T-cell (primary cell): ENCODE data around the gene RACK1. TPM values are rescaled to one million over a fixed set of nuclear protein-coding genes. Genes with fewer than 3 reads are reported as not detected.
A peak's percentile ranks its signal among the peaks of the same experiment; 100 is the strongest.
"Not testable (repeated sequence)": the region's sequence is repeated elsewhere in the genome, so short reads cannot be mapped to it uniquely, and the experiment has no call there.

Source experiments
- ATAC-seq, 4 experiments: fragments of 200-7000 bp in 3 of 4; fragments of 150-1000 bp in 1 of 4; cut with Tn5 transposase; replicated peaks in 1 of 4; 1 replicate in 3 of 4; 2 replicates in 1 of 4; pipeline ENCODE4 v1.10.0; 2021; ENCODE audit warnings: moderate library complexity in 3 of 4, mild to moderate bottlenecking in 2 of 4, moderate number of reproducible peaks in 1 of 4
- CTCF ChIA-PET, 2 donors: fragments of 300-600 bp; sonication (Branson Sonifier 250); formaldehyde crosslinking; loops; one replicate each; lab custom pipeline; 2022; ENCODE audit warnings: antibody characterized with exemption in 2 of 2; lab: Charles Lee
- POLR2A ChIA-PET, 2 donors: fragments of 300-600 bp; sonication (Branson Sonifier 250); formaldehyde crosslinking; loops; one replicate each; lab custom pipeline; 2022; ENCODE audit warnings: antibody characterized with exemption in 2 of 2; lab: Charles Lee
- DNase-seq, 35 experiments: peaks; one replicate each; pipeline versions ENCODE4 v3.0.0 to v3.0.0-alpha.2; 2013 to 2023
- H3K27ac ChIP-seq: one replicate; pipeline ENCODE4 v1.5.1; 2013; ENCODE audit warnings: low read length
- H3K27me3 ChIP-seq, 2 experiments: replicated peaks in 1 of 2; 1 replicate in 1 of 2; 2 replicates in 1 of 2; pipeline versions ENCODE4 v1.6.1 to v1.7.0; 2013; ENCODE audit warnings: low read length in 1 of 2, mixed read lengths in 1 of 2; ENCODE audit not compliant: control insufficient read depth in 2 of 2, insufficient read depth in 2 of 2; ENCODE audit errors: extremely low read depth in 1 of 2
- H3K36me3 ChIP-seq, 2 donors: 1 replicate in 1 of 2; 2 replicates in 1 of 2; pipeline versions ENCODE4 v1.6.1 to v1.7.0; 2013; ENCODE audit warnings: low read length in 1 of 2; ENCODE audit not compliant: control insufficient read depth in 2 of 2, insufficient read depth in 1 of 2; ENCODE audit errors: extremely low read depth in 1 of 2
- H3K4me1 ChIP-seq, 2 experiments: 1 replicate in 1 of 2; 2 replicates in 1 of 2; pipeline versions ENCODE4 v1.6.1 to v1.7.0; 2013; ENCODE audit warnings: low read length in 2 of 2, mixed read lengths in 1 of 2; ENCODE audit not compliant: insufficient read depth in 2 of 2, control insufficient read depth in 1 of 2; ENCODE audit errors: extremely low read depth in 1 of 2
- H3K4me3 ChIP-seq, 2 donors: 1 replicate in 1 of 2; 2 replicates in 1 of 2; pipeline versions ENCODE4 v1.5.1 to v1.7.0; 2013; ENCODE audit warnings: mild to moderate bottlenecking in 2 of 2, low read length in 1 of 2, moderate library complexity in 1 of 2; ENCODE audit not compliant: control insufficient read depth in 1 of 2; ENCODE audit errors: extremely low read depth in 1 of 2
- H3K9me3 ChIP-seq: 2 replicates; pipeline ENCODE4 v1.7.0; 2013
- H3K27ac Mint-ChIP-seq, 2 donors: one replicate each; pipeline ENCODE4 v1.8.0; 2020 to 2021; ENCODE audit warnings: mild to moderate bottlenecking in 2 of 2, mixed read lengths in 2 of 2
- H3K27me3 Mint-ChIP-seq, 2 donors: one replicate each; pipeline ENCODE4 v1.8.0; 2021 to 2022; ENCODE audit warnings: mixed read lengths in 2 of 2
- H3K36me3 Mint-ChIP-seq: one replicate; pipeline ENCODE4 v1.8.0; 2021; ENCODE audit warnings: mixed read lengths
- H3K4me1 Mint-ChIP-seq, 3 donors: one replicate each; pipeline ENCODE4 v1.8.0; 2020 to 2022; ENCODE audit warnings: mixed read lengths in 3 of 3, mild to moderate bottlenecking in 1 of 3
- H3K4me3 Mint-ChIP-seq, 3 donors: one replicate each; pipeline ENCODE4 v1.8.0; 2020 to 2022; ENCODE audit warnings: mild to moderate bottlenecking in 3 of 3, mixed read lengths in 3 of 3, moderate library complexity in 3 of 3
- H3K9me3 Mint-ChIP-seq, 3 donors: one replicate each; pipeline ENCODE4 v1.8.0; 2020 to 2022; ENCODE audit warnings: mixed read lengths in 3 of 3
- WGBS: methylation state at CpG from one replicate; pipeline ENCODE4 v1.1.5; 2013; ENCODE audit warnings: missing lambda C conversion rate; ENCODE audit not compliant: insufficient coverage; 5-methylcytosine and 5-hydroxymethylcytosine counted together
- total RNA-seq, 35 experiments: library from RNA in 6 of 35; stranded (reverse) in 6 of 35; fragments of 120-200 nt in 1 of 35; gene quantifications; one replicate each; pipeline versions ENCODE4 v1.2.1 to v1.2.4 and lab custom pipeline; 2013 to 2026

The RACK1 gene
- 1,000 to 10,000 TPM; 2,132 to 2,437 (median 2,230) TPM for total RNA-seq
- 3,885 TPM for total RNA-seq (2013)
- total RNA-seq (lab: John Stamatoyannopoulos, UW): 1,229 to 2,275 (median 1,543) reads per million in 29 experiments

DNA sequence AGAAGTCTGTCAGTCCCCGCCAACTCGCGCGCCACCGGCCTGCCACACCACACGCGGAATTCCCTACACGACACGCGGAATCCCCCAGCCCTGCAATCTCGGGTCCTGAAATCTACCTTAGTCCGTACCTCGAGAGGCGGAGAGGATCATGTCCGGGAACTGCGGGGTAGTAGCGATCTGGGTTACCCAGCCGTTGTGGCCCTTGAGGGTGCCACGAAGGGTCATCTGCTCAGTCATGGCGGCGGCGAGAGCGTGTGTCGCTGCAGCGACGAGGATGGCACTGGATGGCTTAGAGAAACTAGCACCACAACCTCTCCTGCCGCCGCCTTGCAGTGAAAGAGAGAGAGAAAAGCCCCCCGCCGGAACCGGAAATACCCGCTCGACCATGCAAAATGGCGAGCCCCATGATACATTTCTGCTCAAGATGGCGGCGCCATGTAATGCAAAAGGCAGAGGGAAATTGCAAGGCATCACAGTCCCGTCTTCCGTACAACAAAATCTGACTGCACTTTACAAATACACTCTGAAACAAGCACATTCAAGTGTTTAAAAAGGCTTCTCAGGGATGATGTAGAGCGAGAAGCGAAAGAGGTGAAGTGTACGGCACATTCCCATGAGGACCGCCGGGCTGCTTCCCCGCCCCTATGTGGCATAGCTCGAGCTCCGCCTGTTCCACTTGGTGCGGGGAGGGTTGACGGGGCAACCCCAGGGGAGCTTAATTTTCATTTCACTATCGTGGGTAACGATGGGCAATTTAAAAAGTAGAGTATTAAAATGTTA lies at the start of gene RACK1:
RACK1 (minus strand) TSS at position 343 of the 780 bp plus-strand sequence; CDS start at position 237, 106 bp downstream.
- CTCF ChIA-PET: interaction anchor here in 1 of 2 donors (0.9 to 1.8 kb wide), 7 partner anchors 11 to 59 kb away, joined by 3 to 8 read pairs (median 6); partner anchors contain the start of gene TRIM41
- peak within 1 kb of the TSS; percentile 91 to 99 (median 91) for H3K4me3 Mint-ChIP-seq
- POLR2A ChIA-PET: interaction anchor here in 1 of 2 donors (0.6 kb wide), 2 partner anchors 18 to 21 kb away, joined by 3 to 4 read pairs; partner anchors contain the start of genes TRIM41 and TRIM52
- under 1% methylated on average over 34 of the region's 50 CpGs for WGBS
- peak; percentile 82 to 92 (median 88) for DNase-seq
- peaks cover 66 to 80% (median 76%) of the 10 kb centered on the region in 3 donors for H3K4me1 Mint-ChIP-seq
- peak; percentile 72 to 80 (median 76) for ATAC-seq
- Histone ChIP-seq H3K36me3 (peaks cover 9 to 42% of the 10 kb centered on the region in 2 donors), H3K4me3 (peak within 1 kb of the TSS; percentile 96), H3K27me3 (no peaks in the 10 kb centered on the region), H3K4me1 (peaks cover 34 to 82% of the 10 kb centered on the region in 2 experiments), H3K27ac (peak within 1 kb of the TSS; percentile 95), H3K9me3 (no peaks in the 10 kb centered on the region)
- H3K27ac Mint-ChIP-seq: peak within 1 kb of the TSS; percentile 95 to 99
- H3K9me3 Mint-ChIP-seq: no peaks in the 10 kb centered on the region
- H3K27me3 Mint-ChIP-seq: no peaks in the 10 kb centered on the region
- H3K36me3 Mint-ChIP-seq: peaks cover 26% of the 10 kb centered on the region

DNA sequence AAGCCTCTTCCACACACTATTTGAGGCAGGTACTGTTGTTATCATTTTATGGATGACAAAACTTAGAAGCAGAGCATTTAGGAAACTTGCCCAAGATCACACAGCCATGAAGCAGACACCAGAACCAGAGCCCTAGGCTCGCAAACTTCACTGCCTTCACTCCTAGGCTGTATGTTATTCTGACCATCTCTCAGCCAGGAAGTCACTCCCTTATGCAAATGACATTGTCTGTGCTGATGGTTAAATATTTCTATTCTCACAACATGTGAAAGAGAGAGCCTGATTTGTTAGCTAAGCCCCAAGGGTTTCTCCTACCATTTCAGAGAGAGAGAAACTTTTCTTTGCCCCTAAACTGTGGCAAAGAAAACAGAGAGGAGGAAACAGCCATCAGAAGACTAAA lies 43.6 kb upstream of the RACK1 start:
- H3K4me3 ChIP-seq, H3K27me3 Mint-ChIP-seq, H3K4me1 Mint-ChIP-seq, H3K9me3 ChIP-seq, H3K27ac ChIP-seq, H3K27ac Mint-ChIP-seq, H3K27me3 ChIP-seq, H3K4me1 ChIP-seq, H3K9me3 Mint-ChIP-seq, DNase-seq, H3K4me3 Mint-ChIP-seq, CTCF ChIA-PET, H3K36me3 Mint-ChIP-seq, H3K36me3 ChIP-seq, ATAC-seq, POLR2A ChIA-PET: not testable (repeated sequence)
- no CpG with 5 or more reads among the region's 1 CpG for WGBS

DNA sequence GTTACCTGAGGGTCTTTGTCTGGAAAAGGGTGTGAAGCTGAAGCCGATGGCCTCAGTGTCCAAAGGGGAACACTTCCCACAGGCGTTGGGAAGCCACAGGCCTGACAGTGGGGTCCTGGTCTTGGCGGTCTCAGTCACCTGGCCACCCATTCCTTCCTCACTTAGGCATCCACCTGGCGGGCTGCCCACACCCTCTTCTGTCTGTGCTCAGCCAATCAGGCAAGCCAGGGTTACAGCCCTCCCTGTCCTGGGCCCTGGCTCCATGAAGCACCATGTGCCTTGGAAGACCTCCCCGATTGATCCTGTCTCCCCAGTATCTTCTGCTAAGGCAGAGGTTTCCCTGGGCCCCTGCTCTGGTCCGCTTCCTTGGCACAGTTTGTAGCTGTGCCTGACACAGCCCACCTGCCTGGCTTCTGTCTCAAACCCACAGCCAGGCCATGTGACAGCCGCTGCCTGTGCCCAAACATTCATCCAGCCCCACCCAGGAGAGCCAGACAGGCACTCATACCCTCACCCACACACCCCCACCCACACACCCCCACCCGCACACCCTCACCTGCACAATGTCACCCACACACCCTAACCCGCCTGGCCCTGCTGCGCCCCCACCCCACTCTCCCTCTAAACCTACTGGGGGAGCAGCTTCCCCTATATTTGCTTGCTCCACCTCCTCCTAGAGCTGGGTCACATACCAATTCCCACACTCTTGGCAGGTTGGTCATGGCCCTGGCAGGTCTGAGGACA lies 42.4 kb upstream of the RACK1 start:
- 87% methylated on average over 7 of the region's 10 CpGs for WGBS
- H3K27ac ChIP-seq, ATAC-seq: not testable (repeated sequence)

DNA sequence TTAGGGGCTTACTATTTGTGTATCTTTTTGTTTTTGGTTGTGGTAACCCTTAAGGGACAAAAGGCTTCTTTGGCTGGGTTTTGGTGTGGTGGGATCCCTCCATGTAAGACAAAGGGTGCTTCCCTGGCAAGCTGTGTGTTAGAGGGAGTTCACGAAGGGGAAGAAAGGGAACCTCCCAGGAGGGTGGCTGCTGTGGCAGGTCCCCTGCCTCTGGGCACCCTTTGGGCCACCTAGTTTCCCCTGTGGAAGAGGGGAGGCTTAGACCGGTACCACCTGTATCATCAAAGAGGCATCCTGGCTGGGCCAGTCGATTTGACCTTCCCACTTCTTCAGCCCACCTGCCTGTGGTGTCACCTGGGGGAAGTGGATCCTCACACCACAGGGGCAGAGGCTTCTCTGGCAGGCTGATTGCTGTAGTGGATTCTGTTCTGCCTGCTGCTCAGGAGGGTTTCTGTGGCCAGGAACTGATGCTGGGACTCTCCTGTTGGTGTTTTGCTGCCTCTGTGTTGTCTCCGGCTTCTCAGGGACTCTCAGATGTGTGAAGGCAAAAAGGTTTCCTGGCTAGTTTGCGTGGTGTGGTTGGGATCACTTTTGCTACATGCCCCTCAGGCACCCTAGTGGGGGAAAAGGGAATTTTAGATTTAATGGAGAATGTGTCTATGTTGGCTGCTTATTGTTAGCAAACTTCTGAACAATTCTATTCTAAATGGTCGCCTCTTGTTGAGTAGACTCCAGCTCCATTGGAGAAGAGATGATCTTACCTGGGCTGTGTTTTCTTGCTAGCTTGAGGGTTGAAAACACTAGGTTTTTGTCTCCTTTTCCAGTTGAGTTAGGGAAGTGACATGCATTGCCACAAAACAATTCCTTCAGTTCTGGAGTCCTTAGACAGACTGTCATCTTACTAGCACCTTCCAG lies 40.4 kb upstream of the RACK1 start:
- ATAC-seq, H3K27ac Mint-ChIP-seq, H3K36me3 Mint-ChIP-seq, POLR2A ChIA-PET, H3K27ac ChIP-seq, H3K4me1 Mint-ChIP-seq, DNase-seq, CTCF ChIA-PET, H3K27me3 Mint-ChIP-seq, H3K9me3 Mint-ChIP-seq, H3K27me3 ChIP-seq, H3K4me1 ChIP-seq, H3K36me3 ChIP-seq, H3K9me3 ChIP-seq, H3K4me3 ChIP-seq, H3K4me3 Mint-ChIP-seq: not testable (repeated sequence)
- WGBS: 100% methylated on average over 1 of the region's 6 CpGs

More for the DNA sequence above, 42.4 kb upstream of the RACK1 start:
- POLR2A ChIA-PET, H3K4me1 Mint-ChIP-seq, H3K27me3 ChIP-seq, H3K36me3 ChIP-seq, H3K9me3 ChIP-seq, H3K4me3 ChIP-seq, H3K36me3 Mint-ChIP-seq, H3K9me3 Mint-ChIP-seq, DNase-seq, H3K27ac Mint-ChIP-seq, H3K4me1 ChIP-seq, H3K27me3 Mint-ChIP-seq, H3K4me3 Mint-ChIP-seq: not testable (repeated sequence)
- CTCF ChIA-PET: interaction anchor here in 1 of 2 donors (0.6 kb wide), 1 partner anchor 636 kb away, joined by 6 read pairs; the partner anchor contains the start of gene FLT4

DNA sequence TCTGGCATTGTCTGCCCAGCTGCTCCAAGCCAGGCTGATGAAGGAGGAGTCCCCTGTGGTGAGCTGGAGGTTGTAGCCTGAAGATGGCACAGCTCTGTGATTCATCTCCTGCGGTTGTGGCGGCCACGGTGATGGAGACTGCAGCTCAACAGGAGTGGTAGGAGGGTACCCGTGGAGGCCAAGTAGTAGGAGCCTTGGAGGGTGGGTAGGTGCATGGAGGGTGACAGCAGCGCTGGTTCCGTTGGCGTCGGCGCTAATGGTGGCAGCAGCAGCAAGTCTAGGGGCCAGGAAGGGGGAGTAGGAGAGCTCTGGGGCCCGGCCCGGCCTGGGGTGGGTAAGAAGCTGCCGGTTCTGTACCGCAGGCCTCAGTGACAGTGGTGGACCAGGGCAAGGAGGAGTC lies 39.6 kb upstream of the RACK1 start:
- H3K27me3 ChIP-seq: no peaks in the 10 kb centered on the region
- Mint-ChIP-seq H3K4me1 (peaks cover 0 to 2% (median 0%) of the 10 kb centered on the region in 3 donors), H3K27ac (no peak overlapping the region), H3K9me3 (no peaks in the 10 kb centered on the region), H3K4me3 (no peak overlapping the region), H3K36me3 (no peaks in the 10 kb centered on the region), H3K27me3 (no peaks in the 10 kb centered on the region)
- no peaks in the 10 kb centered on the region for H3K4me1 ChIP-seq
- WGBS: 81% methylated on average over 11 of the region's 13 CpGs
- ChIA-PET CTCF (no interaction called here), POLR2A (no interaction called here)
- no peak overlapping the region for H3K4me3 ChIP-seq
- DNase-seq (no peak), ATAC-seq (no peak)
- H3K27ac ChIP-seq: no peak overlapping the region
- H3K9me3 ChIP-seq: no peaks in the 10 kb centered on the region
- H3K36me3 ChIP-seq: no peaks in the 10 kb centered on the region

DNA sequence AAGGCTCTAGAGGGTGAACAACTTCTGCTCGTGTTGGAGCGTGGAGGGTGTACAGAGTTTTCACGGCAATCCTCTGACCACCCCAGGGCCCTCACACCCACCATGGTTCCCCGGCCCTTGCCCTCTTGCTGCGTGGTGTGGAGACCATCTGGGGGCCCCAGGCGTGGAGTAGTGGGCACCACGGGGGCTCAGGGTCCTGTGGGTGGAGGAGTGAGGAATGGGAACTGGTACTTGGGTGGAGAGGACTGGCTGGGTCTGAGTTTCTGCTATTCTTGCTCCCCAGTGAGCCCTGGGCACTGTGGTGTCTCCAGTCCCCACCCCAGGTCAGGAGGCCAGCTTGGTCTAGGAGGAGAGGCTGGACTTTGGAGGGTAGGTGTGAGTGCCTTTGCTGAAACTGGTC lies 39.2 kb upstream of the RACK1 start:
- CTCF ChIA-PET: no interaction called here
- H3K36me3 Mint-ChIP-seq: no peaks in the 10 kb centered on the region
- 100% methylated on average over 2 of the region's 7 CpGs for WGBS
- Histone ChIP-seq H3K27me3 (no peaks in the 10 kb centered on the region), H3K27ac (no peak overlapping the region), H3K9me3 (no peaks in the 10 kb centered on the region), H3K4me3 (no peak overlapping the region), H3K4me1 (no peaks in the 10 kb centered on the region), H3K36me3 (no peaks in the 10 kb centered on the region)
- no peaks in the 10 kb centered on the region for H3K27me3 Mint-ChIP-seq
- POLR2A ChIA-PET: no interaction called here
- H3K4me3 Mint-ChIP-seq: no peak overlapping the region
- H3K4me1 Mint-ChIP-seq: peaks cover 0 to 2% (median 0%) of the 10 kb centered on the region in 3 donors
- ATAC-seq (no peak), DNase-seq (no peak)
- H3K27ac Mint-ChIP-seq: no peak overlapping the region
- H3K9me3 Mint-ChIP-seq: no peaks in the 10 kb centered on the region
